CD4-positive, alpha-beta T cell treated with Interferon alpha-2 for 1 hour (primary cell): ENCODE measurements around the gene TMTC1.
"Not testable (repeated sequence)": the region's sequence is repeated elsewhere in the genome, so short reads cannot be mapped to it uniquely, and the experiment has no call there.

Experiments used
- DNase-seq, 2 donors: peaks; one replicate each; pipeline ENCODE4 v3.0.0-alpha.2; 2020 to 2022

The TMTC1 gene

GRCh38 chr12:29562110-29562804 is 221.5 kb downstream of the TMTC1 start:
- no peak for DNase-seq

- no peak for DNase-seq
Observed at GRCh38 chr12:29561664-29562071, 222.1 kb downstream of the TMTC1 start.

DNA sequence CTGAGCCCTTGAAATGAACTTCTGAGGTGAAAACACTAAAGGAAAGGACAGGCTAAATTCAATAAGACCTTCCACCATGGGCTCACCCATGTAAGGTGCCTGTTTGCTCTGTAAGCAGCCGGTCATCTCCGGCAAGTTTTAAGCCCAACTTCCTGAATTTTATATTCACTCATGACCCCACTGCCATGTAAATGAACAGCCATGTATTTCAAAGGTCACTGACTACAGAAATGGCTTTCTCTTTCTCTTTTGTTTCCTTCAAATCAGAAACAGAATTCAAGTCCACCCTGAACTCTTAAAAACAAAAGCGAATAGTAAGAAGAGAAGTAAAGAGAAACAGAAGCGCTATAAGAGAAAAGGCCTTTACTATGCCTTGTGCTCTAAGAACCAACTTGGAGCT is 224.5 kb downstream of the TMTC1 start:
- DNase-seq, result no peak

DNA sequence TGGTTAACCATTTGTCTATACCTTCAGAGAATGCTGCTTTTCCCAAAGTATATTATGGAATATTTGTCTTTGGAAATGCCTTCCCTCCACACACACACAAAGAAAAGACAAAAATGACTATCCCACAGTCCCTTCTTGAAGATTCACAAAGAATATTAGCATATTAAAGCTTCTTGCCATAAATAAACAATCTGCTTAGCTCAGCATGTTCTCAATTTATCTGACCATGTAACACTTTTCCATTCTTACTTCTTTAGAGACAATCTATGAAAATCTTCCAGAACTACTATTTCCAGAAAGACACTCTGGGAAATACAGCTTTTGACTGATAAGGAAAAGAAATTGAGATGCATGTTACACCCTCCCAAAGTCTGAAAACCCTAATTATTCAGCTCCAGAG is 227.4 kb downstream of the TMTC1 start:
- DNase-seq, result no peak

DNA sequence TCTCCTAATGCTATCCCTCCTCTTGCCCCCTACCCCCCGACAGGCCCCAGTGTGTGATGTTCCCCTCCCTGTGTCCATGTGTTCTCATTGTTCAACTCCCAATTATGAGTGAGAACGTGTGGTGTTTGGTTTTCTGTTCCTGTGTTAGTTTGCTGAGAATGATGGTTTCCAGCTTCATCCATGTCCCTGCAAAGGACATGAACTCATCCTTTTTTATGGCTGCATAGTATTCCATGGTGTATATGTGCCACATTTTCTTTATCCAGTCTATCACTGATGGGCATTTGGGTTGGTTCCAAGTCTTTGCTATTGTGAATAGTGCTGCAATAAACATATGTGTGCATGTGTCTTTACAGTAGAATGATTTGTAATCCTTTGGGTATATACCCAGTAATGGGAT is 228.3 kb downstream of the TMTC1 start:
- not testable (repeated sequence) for DNase-seq

DNA sequence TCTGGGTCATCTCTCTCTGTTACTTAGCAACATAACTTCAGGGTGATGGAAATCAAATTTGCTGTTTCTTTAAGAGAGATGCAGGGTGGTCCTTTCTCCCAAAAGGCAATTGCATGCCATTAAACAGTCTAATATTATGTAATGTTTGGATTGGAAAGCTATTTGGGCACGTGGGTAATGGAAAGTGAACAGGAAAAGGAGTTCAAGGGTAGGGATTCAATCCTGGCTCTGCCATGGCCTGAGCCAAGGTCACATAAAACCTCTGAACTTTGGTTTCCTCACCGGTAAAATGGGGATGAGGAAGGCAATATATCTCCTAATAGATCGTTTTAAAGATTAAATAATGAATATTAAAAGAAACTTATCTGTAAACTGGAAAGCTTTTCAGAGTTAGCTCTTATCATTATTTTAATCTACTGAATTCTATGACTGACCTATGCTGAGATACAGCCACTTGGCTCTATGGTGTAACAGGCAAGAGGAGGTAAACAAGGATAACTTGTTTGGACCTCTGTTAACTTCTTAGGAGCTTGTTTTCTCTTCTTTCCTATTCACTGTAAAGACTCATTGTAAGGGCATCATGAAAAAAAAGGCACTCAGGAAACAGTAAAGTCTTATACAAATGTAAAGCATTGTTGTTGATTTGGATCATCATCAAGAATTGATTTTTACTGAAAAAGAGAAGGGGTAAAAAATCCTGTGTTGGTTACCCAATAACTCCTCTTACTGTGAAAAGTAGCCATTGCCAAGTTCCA is 230.6 kb downstream of the TMTC1 start:
- DNase-seq, result no peak

GRCh38 chr12:29552324-29552927 is 231.3 kb downstream of the TMTC1 start:
- DNase-seq, result peak; percentile 46 to 65

GRCh38 chr12:29551812-29552211 is 231.9 kb downstream of the TMTC1 start:
- DNase-seq, result no peak

- no peak for DNase-seq
Observed at GRCh38 chr12:29547864-29548263, 235.9 kb downstream of the TMTC1 start.

DNA sequence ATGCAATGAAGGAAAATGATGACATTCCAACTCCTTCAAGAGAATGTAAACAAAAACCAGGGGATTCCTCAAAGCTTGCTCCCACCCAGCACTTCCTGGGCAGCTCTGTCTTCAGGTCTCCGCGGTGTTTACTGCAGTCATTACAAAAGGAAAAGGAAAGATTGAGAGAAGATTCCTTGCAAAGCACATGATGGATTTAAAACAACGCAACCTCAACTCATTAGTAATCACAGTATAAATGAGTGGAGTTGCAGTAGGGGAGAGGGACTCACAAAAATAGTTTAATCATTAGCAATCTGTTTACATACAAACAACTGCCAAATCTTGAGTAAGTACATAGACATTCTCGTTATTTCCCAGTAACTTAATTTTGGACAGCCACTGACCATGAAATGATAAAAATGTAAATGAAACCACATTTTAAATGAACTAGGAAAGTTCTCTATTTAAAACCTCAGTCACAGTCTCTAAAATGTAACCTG is 236.6 kb downstream of the TMTC1 start:
- no peak for DNase-seq

DNA sequence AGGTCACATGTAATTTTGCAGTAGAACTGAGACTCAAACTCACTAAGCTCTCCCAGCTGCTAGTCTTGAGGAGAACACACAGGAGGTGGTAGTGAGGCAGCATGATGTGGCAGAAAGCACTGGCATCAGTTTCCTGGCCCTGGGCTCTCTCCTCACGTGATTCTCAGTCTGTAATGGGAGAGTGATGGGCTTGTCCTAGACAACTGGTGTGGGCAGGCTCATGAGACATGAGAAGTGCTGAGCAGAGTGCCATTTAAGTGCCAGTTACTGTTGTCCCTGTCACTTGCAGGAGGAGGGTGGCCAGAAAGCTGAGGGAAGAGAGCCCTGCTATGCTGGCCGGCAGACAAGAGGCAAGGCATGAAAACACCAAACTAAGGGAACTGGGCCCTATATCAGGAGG is 237.7 kb downstream of the TMTC1 start:
- no peak for DNase-seq

DNA sequence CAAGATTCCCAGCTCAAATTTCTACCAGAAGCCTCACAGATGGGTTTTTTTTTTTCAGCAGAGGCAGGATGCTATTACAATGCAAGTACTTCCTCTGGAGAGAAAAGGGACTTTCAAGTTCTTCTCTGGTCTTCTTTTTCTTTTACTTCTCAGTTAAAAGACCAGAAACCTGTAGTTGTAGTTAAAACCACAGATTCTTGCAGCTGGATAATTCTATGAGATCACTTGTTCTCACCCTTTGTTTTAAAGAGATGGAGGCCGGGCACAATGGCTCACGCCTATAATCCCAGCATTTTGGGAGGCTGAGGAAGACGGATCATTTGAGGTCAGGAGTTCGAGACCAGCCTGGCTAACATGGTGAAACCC is 238.7 kb downstream of the TMTC1 start:
- DNase-seq, result no peak

GRCh38 chr12:29544428-29545101 is 239.2 kb downstream of the TMTC1 start:
- DNase-seq, result no peak

GRCh38 chr12:29543036-29543435 is 240.7 kb downstream of the TMTC1 start:
- no peak for DNase-seq

DNA sequence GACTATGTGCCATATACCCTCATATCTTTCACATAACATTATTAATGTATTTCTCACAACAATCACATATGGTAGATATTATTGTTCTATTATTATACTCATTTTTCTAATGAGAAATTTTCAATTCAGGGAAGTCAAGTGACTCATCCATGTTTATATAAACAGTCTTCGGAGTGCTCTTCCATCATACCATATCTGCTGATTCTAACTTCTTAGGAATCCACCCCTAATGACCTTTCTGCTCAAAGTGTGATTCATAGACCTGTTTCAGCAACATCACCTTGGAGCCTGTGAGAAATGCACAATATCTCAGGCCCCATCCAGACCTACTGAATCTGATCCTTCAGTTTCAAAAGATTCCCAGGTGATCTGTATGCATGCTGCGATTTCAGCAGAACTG is 246.4 kb downstream of the TMTC1 start:
- no peak for DNase-seq

- no peak for DNase-seq
Observed at GRCh38 chr12:29534935-29535334, 248.8 kb downstream of the TMTC1 start.

GRCh38 chr12:29533815-29534489 is 249.8 kb downstream of the TMTC1 start:
- no peak for DNase-seq

DNA sequence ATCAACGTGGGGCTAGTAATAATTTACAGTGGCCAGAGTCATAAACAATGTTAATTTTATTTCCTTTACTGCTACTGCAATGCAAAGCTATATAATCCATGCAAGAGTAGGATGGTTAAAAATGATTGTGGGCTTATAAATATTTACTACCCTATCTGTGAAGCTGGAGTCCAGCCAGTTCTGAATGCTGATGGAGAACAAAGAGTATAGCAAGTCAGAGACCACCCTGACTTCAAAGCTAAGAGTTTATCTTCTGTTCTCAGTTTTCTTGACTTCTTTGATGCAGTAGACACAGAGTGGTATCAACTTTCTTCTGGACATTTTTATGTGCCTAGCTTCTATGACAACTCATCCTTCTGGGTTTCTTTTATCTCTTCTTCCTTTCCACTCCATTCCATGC is 252.3 kb downstream of the TMTC1 start:
- no peak for DNase-seq

GRCh38 chr12:29530436-29530835 is 253.3 kb downstream of the TMTC1 start:
- DNase-seq, result no peak

GRCh38 chr12:29528161-29528560 is 255.6 kb downstream of the TMTC1 start:
- DNase-seq, result no peak

DNA sequence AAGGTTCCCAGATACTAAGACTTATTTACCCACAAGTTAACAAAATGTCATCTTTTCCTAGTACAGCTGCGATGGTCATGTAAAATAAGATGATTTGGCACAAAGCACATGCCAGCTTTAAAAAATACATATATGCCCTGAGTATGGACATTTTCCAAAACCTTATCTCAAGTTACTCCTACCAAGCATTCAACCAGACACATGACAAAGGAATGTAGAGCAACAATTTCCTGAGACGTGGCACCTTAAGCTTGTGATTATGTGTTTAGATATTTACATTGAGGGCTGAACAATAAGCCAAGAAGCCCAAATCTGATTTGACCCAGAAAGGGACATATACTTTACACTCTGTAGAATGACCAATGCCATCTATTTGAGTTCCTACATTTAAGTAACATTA is 261.8 kb downstream of the TMTC1 start:
- DNase-seq, result no peak

- peak in 1 of 2 donors; percentile 43 for DNase-seq
Observed at GRCh38 chr12:29519585-29520182, 264.1 kb downstream of the TMTC1 start.
